ENCODE measurements around the gene FGD3.
"Not testable (repeated sequence)": the region's sequence is repeated elsewhere in the genome, so short reads cannot be mapped to it uniquely, and the experiment has no call there.

The FGD3 gene

GRCh38 chr9:92974761-92975755, 27.7 kb downstream of the FGD3 start:
- DNase-seq (ENCODE audit: low read depth, low spot score), result no peak

GRCh38 chr9:92976431-92976830, 29.1 kb downstream of the FGD3 start:
- no peak for DNase-seq (ENCODE audit: low read depth, low spot score)

- no peak for DNase-seq (ENCODE audit: low read depth, low spot score)
Measured at GRCh38 chr9:92977279-92977678, 30.0 kb downstream of the FGD3 start.

- DNase-seq (ENCODE audit: low read depth, low spot score), result no peak
Measured at GRCh38 chr9:92978345-92978875, 31.1 kb downstream of the FGD3 start.

- DNase-seq (ENCODE audit: low read depth, low spot score), result no peak
Measured at GRCh38 chr9:92979283-92980056, 32.1 kb downstream of the FGD3 start.

- no peak for DNase-seq (ENCODE audit: low read depth, low spot score)
Measured at GRCh38 chr9:92980085-92980745, 32.9 kb downstream of the FGD3 start.

- DNase-seq (ENCODE audit: low read depth, low spot score), result no peak
Measured at GRCh38 chr9:92982130-92982529, 34.8 kb downstream of the FGD3 start.

GRCh38 chr9:92983984-92984589, 36.8 kb downstream of the FGD3 start:
- no peak for DNase-seq (ENCODE audit: low read depth, low spot score)

GRCh38 chr9:92984976-92985375, 37.7 kb downstream of the FGD3 start:
- no peak for DNase-seq (ENCODE audit: low read depth, low spot score)

- DNase-seq (ENCODE audit: low read depth, low spot score), result no peak
Measured at GRCh38 chr9:92986176-92987119, 39.1 kb downstream of the FGD3 start.

- DNase-seq (ENCODE audit: low read depth, low spot score), result no peak
Measured at GRCh38 chr9:92988215-92988768, 41.0 kb downstream of the FGD3 start.

- no peak for DNase-seq (ENCODE audit: low read depth, low spot score)
Measured at GRCh38 chr9:92989561-92989960, 42.2 kb downstream of the FGD3 start.

GRCh38 chr9:92990461-92990860, 43.1 kb downstream of the FGD3 start:
- DNase-seq (ENCODE audit: low read depth, low spot score), result no peak

GRCh38 chr9:92992549-92992948, 45.2 kb downstream of the FGD3 start:
- DNase-seq (ENCODE audit: low read depth, low spot score), result no peak

GRCh38 chr9:92998871-92999270, 51.5 kb downstream of the FGD3 start:
- not testable (repeated sequence) for DNase-seq (ENCODE audit: low read depth, low spot score)

GRCh38 chr9:93001031-93001430, 53.7 kb downstream of the FGD3 start:
- DNase-seq (ENCODE audit: low read depth, low spot score), result no peak

GRCh38 chr9:93002700-93003099, 55.4 kb downstream of the FGD3 start:
- no peak for DNase-seq (ENCODE audit: low read depth, low spot score)

GRCh38 chr9:93003552-93004407, 56.5 kb downstream of the FGD3 start:
- no peak for DNase-seq (ENCODE audit: low read depth, low spot score)

- DNase-seq (ENCODE audit: low read depth, low spot score), result no peak
Measured at GRCh38 chr9:93004561-93004960, 57.2 kb downstream of the FGD3 start.
